ENCODE measurements around the gene ELOA. TPM values are rescaled to one million over a fixed set of nuclear protein-coding genes. Genes with fewer than 3 reads are reported as not detected.

The ELOA gene
- total and polyA plus RNA-seq, 4 donors = 24.0 to 65.0 (median 31.8) TPM

- Histone ChIP-seq H3K4me1 (ENCODE audit: control insufficient read depth in 5 of 5, insufficient read depth in 5 of 5, low read length in 5 of 5) (peaks cover 0 to 9% (median 0%) of the 10 kb centered on the region in 5 donors), H3K36me3 (ENCODE audit: control insufficient read depth in 4 of 4, insufficient read depth in 4 of 4, low read length in 4 of 4) (no peaks in the 10 kb centered on the region), H3K27ac (ENCODE audit: low read depth in 1 of 2, low read length in 1 of 2) (no peak overlapping the region), H3K9ac (ENCODE audit: insufficient read depth in 1 of 2, low read length in 2 of 2) (no peak overlapping the region), H3K27me3 (ENCODE audit: control insufficient read depth in 3 of 3, insufficient read depth in 3 of 3, low read length in 2 of 3) (no peaks in the 10 kb centered on the region), H3K4me3 (no peak overlapping the region), H3K9me3 (ENCODE audit: control insufficient read depth in 4 of 4, insufficient read depth in 3 of 4, low read length in 3 of 4) (no peaks in the 10 kb centered on the region)
- no peak for DNase-seq
- 92 to 94% methylated on average over 7 of the region's 7 CpGs for WGBS, 2 donors
- no peak for ATAC-seq (ENCODE audit: insufficient read depth, low FRiP score)
- no peak for TF ChIP-seq CTCF (IDR thresholded peaks at IDR 0.05; ENCODE audit: control extremely low read depth, extremely low read depth)
These were observed 6.7 kb upstream of the ELOA start for GRCh38 chr1:23736437-23737134.

- Histone ChIP-seq H3K27me3 (ENCODE audit: control insufficient read depth in 3 of 3, insufficient read depth in 3 of 3, low read length in 2 of 3) (no peaks in the 10 kb centered on the region), H3K4me1 (ENCODE audit: control insufficient read depth in 5 of 5, insufficient read depth in 5 of 5, low read length in 5 of 5) (peaks cover 0 to 21% (median 7%) of the 10 kb centered on the region in 5 donors), H3K4me3 (no peak overlapping the region), H3K27ac (ENCODE audit: low read depth in 1 of 2, low read length in 1 of 2) (no peak overlapping the region), H3K36me3 (ENCODE audit: control insufficient read depth in 4 of 4, insufficient read depth in 4 of 4, low read length in 4 of 4) (peaks cover 0 to 3% (median under 1%) of the 10 kb centered on the region in 4 donors), H3K9me3 (ENCODE audit: control insufficient read depth in 4 of 4, insufficient read depth in 3 of 4, low read length in 3 of 4) (no peaks in the 10 kb centered on the region), H3K9ac (ENCODE audit: insufficient read depth in 1 of 2, low read length in 2 of 2) (no peak overlapping the region)
- ATAC-seq (ENCODE audit: insufficient read depth, low FRiP score) = no peak
- TF ChIP-seq CTCF (IDR thresholded peaks at IDR 0.05; ENCODE audit: control extremely low read depth, extremely low read depth) = no peak
- no peak for DNase-seq
- 90 to 93% methylated on average over 5 of the region's 5 CpGs for WGBS, 2 donors
These were observed 1.7 kb upstream of the ELOA start for GRCh38 chr1:23741609-23742008.

GRCh38 chr1:23742670-23743286, 493 bp upstream of the ELOA start:
- peak; percentile 6 for ATAC-seq (ENCODE audit: insufficient read depth, low FRiP score)

More at GRCh38 chr1:23742670-23743286, 493 bp upstream of the ELOA start:
- no peak for TF ChIP-seq CTCF (IDR thresholded peaks at IDR 0.05; ENCODE audit: control extremely low read depth, extremely low read depth)
- H3K27ac ChIP-seq (ENCODE audit: low read depth in 1 of 2, low read length in 1 of 2) = peak overlapping the region; percentile 92 to 98
- DNase-seq = peak in 1 of 3 donors; percentile 36
- no peaks in the 10 kb centered on the region for H3K27me3 ChIP-seq (ENCODE audit: control insufficient read depth in 3 of 3, insufficient read depth in 3 of 3, low read length in 2 of 3)
- no peaks in the 10 kb centered on the region for H3K9me3 ChIP-seq (ENCODE audit: control insufficient read depth in 4 of 4, insufficient read depth in 3 of 4, low read length in 3 of 4)
- 10 to 14% methylated on average over 20 to 28 of the region's 28 CpGs for WGBS, 2 donors
- H3K4me3 ChIP-seq = peak overlapping the region; percentile 100
- peaks cover 0 to 21% (median 7%) of the 10 kb centered on the region in 5 donors for H3K4me1 ChIP-seq (ENCODE audit: control insufficient read depth in 5 of 5, insufficient read depth in 5 of 5, low read length in 5 of 5)
- H3K36me3 ChIP-seq (ENCODE audit: control insufficient read depth in 4 of 4, insufficient read depth in 4 of 4, low read length in 4 of 4) = peaks cover 0 to 5% (median 2%) of the 10 kb centered on the region in 4 donors
- peak overlapping the region; percentile 40 to 57 for H3K9ac ChIP-seq (ENCODE audit: insufficient read depth in 1 of 2, low read length in 2 of 2)

All from lung (tissue), 12 donors.